K562 (cell line): Measurements from ENCODE around the gene CRAMP1. TPM values are rescaled to one million over a fixed set of nuclear protein-coding genes. Genes with fewer than 3 reads are reported as not detected.

ENCODE experiments used
- ATAC-seq: fragments of 200-7000 bp; cut with Tn5 transposase; 3 replicates; pipeline ENCODE4 v1.9.1; 2020; ENCODE audit warnings: moderate library complexity
- BruUV-seq: library from RNA; stranded (reverse); fragments of 400-500 nt; replicated peaks from 2 replicates; lab custom pipeline; 2021; lab: Mats Ljungman, UMichigan
- CTCF ChIA-PET: fragments of 300-600 bp; formaldehyde crosslinking; extraction: SDS; loops from one replicate; lab custom pipeline; 2021; ENCODE audit warnings: low intra/inter-chr PET ratio; lab: Yijun Ruan, JAX
- POLR2A ChIA-PET: fragments of 300-600, 350-650 bp; sonication (Branson Sonifier 250); formaldehyde crosslinking; extraction: SDS; loops from one replicate; lab custom pipeline; 2021; ENCODE audit warnings: antibody characterized with exemption, inconsistent platforms; lab: Yijun Ruan, JAX
- DNase-seq, 4 experiments: peaks; one replicate each; pipeline versions ENCODE4 v3.0.0 to v3.0.0-alpha.2; 2011 to 2018; ENCODE audit warnings: low spot score in 3 of 4, mixed read lengths in 3 of 4; ENCODE audit errors: extremely low read depth in 1 of 4
- FAIRE-seq: peaks from 2 replicates; lab custom pipeline; 2011; peaks lifted over from hg19 to GRCh38; lab: Jason Lieb, UNC
- H2AFZ ChIP-seq: 2 replicates; pipeline ENCODE4 v1.6.0; 2011; ENCODE audit warnings: low read depth, low read length, control low read depth, inconsistent platforms
- H3K27ac ChIP-seq: fragments of 200-600 bp; 3 replicates; pipeline ENCODE4 v1.8.0; 2011; ENCODE audit warnings: low read depth, mild to moderate bottlenecking, control low read depth, inconsistent platforms, low read length, moderate library complexity, mixed read lengths; ENCODE audit errors: extremely low read depth
- H3K27me3 ChIP-seq, 2 experiments: fragments of 300-600 bp in 1 of 2; 2 replicates in 1 of 2; 3 replicates in 1 of 2; pipeline versions ENCODE4 v1.6.0 to v1.8.0; 2011; ENCODE audit warnings: inconsistent platforms in 2 of 2, low read length in 2 of 2, mild to moderate bottlenecking in 1 of 2, mixed read lengths in 1 of 2, moderate library complexity in 1 of 2; ENCODE audit not compliant: control insufficient read depth in 2 of 2, insufficient read depth in 2 of 2
- H3K36me3 ChIP-seq: fragments of 300-600 bp; 3 replicates; pipeline ENCODE4 v1.8.0; 2011; ENCODE audit warnings: mild to moderate bottlenecking, low read length, inconsistent platforms; ENCODE audit not compliant: control insufficient read depth, insufficient read depth
- H3K4me1 ChIP-seq, 2 experiments: fragments of 200-600 bp in 1 of 2; replicated peaks in 1 of 2; 2 replicates in 1 of 2; 3 replicates in 1 of 2; pipeline versions ENCODE4 v1.5.1 to v1.8.0; 2011; ENCODE audit warnings: inconsistent platforms in 2 of 2, low read length in 2 of 2, mild to moderate bottlenecking in 1 of 2, mixed read lengths in 1 of 2, moderate library complexity in 1 of 2; ENCODE audit not compliant: control insufficient read depth in 2 of 2, insufficient read depth in 2 of 2
- H3K4me2 ChIP-seq: 2 replicates; pipeline ENCODE4 v1.6.1; 2011; ENCODE audit warnings: low read length, control low read depth, inconsistent platforms, mixed read lengths; ENCODE audit not compliant: insufficient read depth
- H3K4me3 ChIP-seq: fragments of 200-600 bp; sonication (generic), shearing (Covaris generic); 2 replicates; pipeline ENCODE4 v1.5.1; 2016; ENCODE audit warnings: control low read depth, inconsistent platforms
- H3K79me2 ChIP-seq: fragments of 200-600 bp; 3 replicates; pipeline ENCODE4 v1.8.0; 2011; ENCODE audit warnings: low read length, inconsistent platforms; ENCODE audit not compliant: control insufficient read depth, insufficient read depth
- H3K9ac ChIP-seq, 2 experiments: 2 replicates each; pipeline versions ENCODE4 v1.6.0 to v1.6.1; 2011; ENCODE audit warnings: low read depth in 2 of 2, low read length in 2 of 2, control low read depth in 1 of 2, inconsistent platforms in 1 of 2, mild to moderate bottlenecking in 1 of 2, mixed read lengths in 1 of 2; ENCODE audit not compliant: insufficient read depth in 1 of 2
- H3K9me1 ChIP-seq: one replicate; pipeline ENCODE4 v1.6.0; 2011; ENCODE audit warnings: inconsistent platforms, mild to moderate bottlenecking, low read length, moderate library complexity; ENCODE audit not compliant: control insufficient read depth, insufficient read depth
- H3K9me3 ChIP-seq: replicated peaks from 2 replicates; pipeline ENCODE4 v1.5.1; 2011; ENCODE audit warnings: low read depth, low read length, inconsistent platforms; ENCODE audit not compliant: control insufficient read depth, insufficient read depth
- H4K20me1 ChIP-seq: replicated peaks from 2 replicates; pipeline ENCODE4 v1.6.1; 2011; ENCODE audit warnings: low read length, inconsistent platforms, mixed read lengths; ENCODE audit not compliant: control insufficient read depth, insufficient read depth
- CBX1 ChIP-seq: sonication (generic); IDR thresholded peaks from 2 replicates; pipeline ENCODE4 v1.6.1; 2016; ENCODE audit warnings: antibody characterized with exemption, low read depth, mild to moderate bottlenecking
- CREB1 ChIP-seq, 2 experiments: sonication (generic) in 1 of 2; formaldehyde crosslinking in 1 of 2; IDR thresholded peaks; 2 replicates each; pipeline versions ENCODE4 v1.6.1 to v1.8.0; 2012 to 2022; ENCODE audit warnings: inconsistent platforms in 1 of 2, mild to moderate bottlenecking in 1 of 2, missing genetic modification reagents in 1 of 2, moderate library complexity in 1 of 2
- ELK3 ChIP-seq: fragments of 450-650 bp; formaldehyde crosslinking; IDR thresholded peaks from 2 replicates; pipeline ENCODE4 v1.4.0; 2020; ENCODE audit warnings: mild to moderate bottlenecking
- ERF ChIP-seq: fragments of 450-650 bp; formaldehyde crosslinking; IDR thresholded peaks from 2 replicates; pipeline ENCODE4 v1.4.0; 2020; ENCODE audit warnings: mild to moderate bottlenecking, mixed read lengths
- GTF2E2 ChIP-seq: fragments of 200-800 bp; sonication (Bioruptor generic); IDR thresholded peaks from 2 replicates; pipeline ENCODE4 v1.6.1; 2016; ENCODE audit warnings: missing genetic modification characterization, missing compliant biosample characterization
- HMG20A ChIP-seq: fragments of 450-650 bp; formaldehyde crosslinking; conservative IDR thresholded peaks from 2 replicates; pipeline ENCODE4 v1.4.0; 2020; ENCODE audit warnings: mild to moderate bottlenecking, mixed read lengths
- HNRNPH1 ChIP-seq: fragments of 200-400 bp; formaldehyde crosslinking; optimal IDR thresholded peaks from 2 replicates; pipeline ENCODE3; 2017; ENCODE audit warnings: low read depth, mild to moderate bottlenecking, low read length, moderate library complexity
- JUND ChIP-seq, 2 experiments: IDR thresholded peaks; 2 replicates in 1 of 2; 3 replicates in 1 of 2; pipeline ENCODE4 v1.6.1; 2011; ENCODE audit warnings: borderline replicate concordance in 2 of 2, low read depth in 2 of 2, low read length in 2 of 2, improper control_type of control experiment in 1 of 2, missing biosample characterization in 1 of 2, missing genetic modification characterization in 1 of 2, missing genetic modification reagents in 1 of 2
- MAZ ChIP-seq, 2 experiments: fragments of 450-650 bp in 1 of 2; sonication (generic) in 1 of 2; formaldehyde crosslinking; IDR thresholded peaks in 1 of 2; conservative IDR thresholded peaks in 1 of 2; 2 replicates each; pipeline versions ENCODE4 v1.4.0 to v1.5.0; 2020; ENCODE audit warnings: mild to moderate bottlenecking in 1 of 2, missing genetic modification reagents in 1 of 2
- MCM3 ChIP-seq: fragments of 450-650 bp; IDR thresholded peaks from 2 replicates; pipeline ENCODE4 v1.6.1; 2016
- SRSF9 ChIP-seq: fragments of 200-400 bp; formaldehyde crosslinking; IDR thresholded peaks from 2 replicates; pipeline ENCODE4 v1.6.1; 2017; ENCODE audit warnings: low read depth, low read length, borderline replicate concordance
- TARDBP ChIP-seq: fragments of 450-650 bp; IDR thresholded peaks from 2 replicates; pipeline ENCODE4 v1.6.1; 2016
- TBL1XR1 ChIP-seq, 2 experiments: IDR thresholded peaks; 2 replicates each; pipeline ENCODE4 v1.6.1; 2012; ENCODE audit warnings: improper control_type of control experiment in 2 of 2, low read length in 2 of 2, mild to moderate bottlenecking in 1 of 2
- TFE3 ChIP-seq: fragments of 450-650 bp; formaldehyde crosslinking; IDR thresholded peaks from 2 replicates; pipeline ENCODE4 v1.4.0; 2020; ENCODE audit warnings: mild to moderate bottlenecking, mixed read lengths
- ZC3H8 ChIP-seq: fragments of 450-650 bp; IDR thresholded peaks from 2 replicates; pipeline ENCODE4 v1.6.1; 2017
- ZNF224 ChIP-seq: sonication (generic); formaldehyde crosslinking; IDR thresholded peaks from 2 replicates; pipeline ENCODE4 v1.8.0; 2022; ENCODE audit warnings: mild to moderate bottlenecking, missing genetic modification reagents
- ZSCAN29 ChIP-seq: fragments of 450-650 bp; IDR thresholded peaks from 2 replicates; pipeline ENCODE4 v1.6.1; 2017
- WGBS: fragments of 100-300 bp; shearing (Covaris generic); methylation state at CpG from one replicate; pipeline ENCODE4 v1.1.6; 2016; ENCODE audit warnings: low coverage, mixed read lengths; ENCODE audit not compliant: insufficient coverage; ENCODE audit errors: missing lambda C conversion rate; 5-methylcytosine and 5-hydroxymethylcytosine counted together
- in situ Hi-C: fragments of 300-500 bp; cut with MboI; formaldehyde crosslinking; loops from 4 replicates; pipeline ENCODE4 v1.15.0; 2018; ENCODE audit warnings: inconsistent platforms, mixed read lengths
- intact Hi-C: fragments of 100-400 bp; cut with micrococcal nuclease; formaldehyde crosslinking; loops from 2 replicates; pipeline ENCODE4 v1.14.2; 2022
- polyA plus RNA-seq, 8 experiments: library from polyadenylated mRNA; depleted of rRNA in 4 of 8; stranded (reverse) in 5 of 8; unstranded in 3 of 8; fragments of >200 nt; fragmentation: Nextera tagmentation in 2 of 8; fragmentation: Illumina TruSeq in 1 of 8; extraction: Ambion mirVana in 2 of 8; extraction: Trizol in 1 of 8; gene quantifications; 2 replicates each; pipeline versions ENCODE4 v1.2.1 to v1.2.3, GENCODE V29; 2011 to 2014; ENCODE audit warnings: inconsistent platforms in 1 of 8, missing spikeins in 1 of 8
- total RNA-seq, 7 experiments: library from RNA; depleted of rRNA in 6 of 7; stranded (reverse); fragments of >200 nt in 6 of 7; fragmentation: Illumina TruSeq in 2 of 7; extraction: Trizol in 2 of 7; gene quantifications; 2 replicates each; pipeline versions ENCODE4 v1.2.1 to v1.2.3, GENCODE V29; 2011 to 2021; ENCODE audit warnings: low replicate concordance in 1 of 7
- TF ChIP-seq, protein P1 (sequence below): sonication (generic); formaldehyde crosslinking; IDR thresholded peaks from 2 replicates; pipeline ENCODE4 v1.8.1; 2023; ENCODE audit warnings: mild to moderate bottlenecking, missing genetic modification reagents

Gene CRAMP1
- total and polyA plus RNA-seq, 9 of the 15 experiments (the other 6 are each of a cell fraction or from before 2014, with no cell fraction given) = 0.52 to 20.8 (median 7.5) TPM

DNA sequence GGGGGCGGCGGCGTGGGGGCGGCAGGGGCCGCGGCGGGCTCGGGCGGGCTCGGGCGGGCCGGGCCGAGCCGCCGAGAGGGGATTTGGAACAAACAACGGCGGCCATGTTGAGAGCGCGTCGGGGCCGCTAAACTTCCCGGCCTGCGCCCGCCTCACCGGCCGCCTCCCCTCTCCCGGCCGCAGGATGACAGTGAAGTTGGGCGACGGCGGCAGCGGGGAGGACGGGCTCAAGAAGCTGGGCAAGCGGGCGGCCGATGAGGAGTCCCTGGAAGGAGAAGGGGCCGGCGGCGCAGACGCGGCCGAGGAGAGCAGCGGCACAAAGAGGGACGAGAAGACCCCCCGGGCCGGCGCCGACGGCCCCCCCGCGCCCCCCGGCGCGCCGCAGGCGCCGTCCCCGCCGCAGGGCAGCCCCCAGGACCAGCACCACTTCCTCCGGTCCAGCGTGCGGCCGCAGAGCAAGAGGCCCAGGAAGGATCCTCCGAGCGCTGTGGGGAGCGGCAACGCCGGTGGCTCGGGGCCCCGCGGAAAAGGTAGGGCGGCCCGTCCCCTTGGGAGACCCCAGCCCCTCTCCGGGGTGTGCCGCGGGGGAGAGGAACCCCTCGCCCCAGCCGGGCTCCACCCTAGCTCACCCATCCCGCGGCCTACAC lies 2.4 kb downstream of the CRAMP1 start:
- POLR2A ChIA-PET = no interaction called here
- in situ Hi-C loops (no loop called here), intact Hi-C loops (loop anchor here (5.0 kb wide), 1 partner anchor 168 kb away; the partner anchor contains the start of genes NUBP2 and SPSB3)
- peak; percentile 40 to 63 (median 49) for DNase-seq
- H3K9me1 ChIP-seq = no peaks in the 10 kb centered on the region
- peaks cover 13 to 43% of the 10 kb centered on the region in 2 experiments; a peak in 4 of 5 replicates for H3K4me1 ChIP-seq
- no TSS peak for BruUV-seq
- peak overlapping the region; percentile 97 for H3K4me3 ChIP-seq
- 29% methylated on average over 9 of the region's 80 CpGs for WGBS
- peaks cover 3% of the 10 kb centered on the region; the same call in 1 of the 2 replicates for H4K20me1 ChIP-seq
- H3K4me2 ChIP-seq = peak overlapping the region; percentile 56; the same call in 1 of the 2 replicates
- no peak for FAIRE-seq
- peak overlapping the region; percentile 41; the same call in 1 of the 2 replicates for H2AFZ ChIP-seq
- no peak for ATAC-seq
- H3K27me3 ChIP-seq = no peaks in the 10 kb centered on the region
- H3K9ac ChIP-seq = peak overlapping the region; percentile 67 to 99
- no peaks in the 10 kb centered on the region for H3K9me3 ChIP-seq
- H3K79me2 ChIP-seq = peaks cover 67% of the 10 kb centered on the region
- CTCF ChIA-PET = no interaction called here
- H3K27ac ChIP-seq = peak overlapping the region; percentile 58
- peaks cover 42% of the 10 kb centered on the region; the same call in 2 of the 3 replicates for H3K36me3 ChIP-seq
- TF ChIP-seq JUND (IDR thresholded peaks at IDR 0.05; ENCODE audit: borderline replicate concordance, low read depth, low read length) = no peak
- no peak for TF ChIP-seq JUND (tag; IDR thresholded peaks at IDR 0.05; ENCODE audit: borderline replicate concordance, low read depth, low read length)
- no peak for TF ChIP-seq ERF
- TF ChIP-seq ELK3 (CRISPR knock-in tag) = no peak
- no peak for TF ChIP-seq GTF2E2 (tag)
- no peak for TF ChIP-seq MCM3
- no peak for TF ChIP-seq TBL1XR1 (IDR thresholded peaks at IDR 0.05; ENCODE audit: low read length in 2 of 2)
- TF ChIP-seq TFE3 = no peak
- TF ChIP-seq HNRNPH1 = no peak
- TF ChIP-seq ZC3H8 = no peak
- no peak for TF ChIP-seq SRSF9
- no peak for TF ChIP-seq CBX1
- TF ChIP-seq CREB1 (IDR thresholded peaks at IDR 0.05) = peak; percentile 47; the same call in 1 of the 2 replicates
- TF ChIP-seq CREB1 (CRISPR knock-in tag; IDR thresholded peaks at IDR 0.05) = peak; percentile 50
- TF ChIP-seq MAZ (CRISPR knock-in tag; conservative IDR thresholded peaks at IDR 0.05 in 1 of 2, IDR thresholded peaks at IDR 0.05 in 1 of 2) = 0 out of 4 replicates have a peak, but pooled peaks of 1 of the 2 experiments have one; percentile 27
- no peak for TF ChIP-seq HMG20A (CRISPR knock-in tag)
- TF ChIP-seq, protein P1, sequence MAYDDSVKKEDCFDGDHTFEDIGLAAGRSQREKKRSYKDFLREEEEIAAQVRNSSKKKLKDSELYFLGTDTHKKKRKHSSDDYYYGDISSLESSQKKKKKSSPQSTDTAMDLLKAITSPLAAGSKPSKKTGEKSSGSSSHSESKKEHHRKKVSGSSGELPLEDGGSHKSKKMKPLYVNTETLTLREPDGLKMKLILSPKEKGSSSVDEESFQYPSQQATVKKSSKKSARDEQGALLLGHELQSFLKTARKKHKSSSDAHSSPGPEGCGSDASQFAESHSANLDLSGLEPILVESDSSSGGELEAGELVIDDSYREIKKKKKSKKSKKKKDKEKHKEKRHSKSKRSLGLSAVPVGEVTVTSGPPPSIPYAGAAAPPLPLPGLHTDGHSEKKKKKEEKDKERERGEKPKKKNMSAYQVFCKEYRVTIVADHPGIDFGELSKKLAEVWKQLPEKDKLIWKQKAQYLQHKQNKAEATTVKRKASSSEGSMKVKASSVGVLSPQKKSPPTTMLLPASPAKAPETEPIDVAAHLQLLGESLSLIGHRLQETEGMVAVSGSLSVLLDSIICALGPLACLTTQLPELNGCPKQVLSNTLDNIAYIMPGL (CRISPR knock-in tag) = no peak
- TF ChIP-seq ZNF224 (CRISPR knock-in tag) = no peak
- no peak for TF ChIP-seq ZSCAN29
- no peak for TF ChIP-seq TARDBP
